Stimulated activated CD8-positive, alpha-beta memory T cell treated with anti-CD3 and anti-CD28 coated beads, Interleukin-4, amount 100 ng/mL, for 48 hours (primary cell): ENCODE data around the gene DIS3L.
"Not testable (repeated sequence)": the region's sequence is repeated elsewhere in the genome, so short reads cannot be mapped to it uniquely, and the experiment has no call there.

Source experiments
- DNase-seq: peaks from one replicate; pipeline ENCODE4 v3.0.0-alpha.2; 2020

DIS3L gene

GRCh38 chr15:66312144-66312543, 18.8 kb downstream of the DIS3L start:
- no peak for DNase-seq

GRCh38 chr15:66323312-66323928, 30.1 kb downstream of the DIS3L start:
- no peak for DNase-seq

- no peak for DNase-seq
Observed at GRCh38 chr15:66326051-66326450, 32.7 kb downstream of the DIS3L start.

GRCh38 chr15:66327736-66328135, 34.4 kb downstream of the DIS3L start:
- no peak for DNase-seq

GRCh38 chr15:66328771-66329170, 35.4 kb downstream of the DIS3L start:
- no peak for DNase-seq

GRCh38 chr15:66348530-66348929, 55.2 kb downstream of the DIS3L start:
- DNase-seq: not testable (repeated sequence)

GRCh38 chr15:66356077-66356358, 62.6 kb downstream of the DIS3L start:
- no peak for DNase-seq

- DNase-seq: peak; percentile 98
Observed at GRCh38 chr15:66356359-66357236, 63.2 kb downstream of the DIS3L start, which contains the start of gene TIPIN. TSS of gene TIPIN (minus strand) at chr15:66356685. CDS start at chr15:66352947, 3,738 bp downstream.

GRCh38 chr15:66359740-66360139, 66.4 kb downstream of the DIS3L start:
- no peak for DNase-seq

- not testable (repeated sequence) for DNase-seq
Observed at GRCh38 chr15:66361745-66362460, 68.5 kb downstream of the DIS3L start.

GRCh38 chr15:66362776-66363175, 69.4 kb downstream of the DIS3L start:
- DNase-seq: no peak

- DNase-seq: no peak
Observed at GRCh38 chr15:66364944-66365528, 71.7 kb downstream of the DIS3L start.

GRCh38 chr15:66369773-66370651, 76.6 kb downstream of the DIS3L start:
- peak; percentile 48 for DNase-seq

- DNase-seq: no peak
Observed at GRCh38 chr15:66374179-66374578, 80.8 kb downstream of the DIS3L start.

GRCh38 chr15:66378814-66379430, 85.6 kb downstream of the DIS3L start:
- no peak for DNase-seq

GRCh38 chr15:66381376-66381775, 88.0 kb downstream of the DIS3L start:
- not testable (repeated sequence) for DNase-seq
